Uterus (tissue), 4 donors: ENCODE results near the gene AP1S3. TPM values are rescaled to one million over a fixed set of nuclear protein-coding genes. Genes with fewer than 3 reads are reported as not detected.

Source experiments
- DNase-seq, 2 donors: peaks; one replicate each; pipeline ENCODE4 v3.0.0-alpha.2; 2019 to 2020
- H3K27ac ChIP-seq, 2 donors: fragments of 200-600 bp; sonication (generic); 1 replicate in 1 of 2; 2 replicates in 1 of 2; pipeline ENCODE4 v1.5.1; 2016 to 2018
- H3K27me3 ChIP-seq, 2 donors: fragments of 200-600 bp; sonication (generic); one replicate each; pipeline ENCODE4 v1.5.1; 2018 to 2019; ENCODE audit warnings: control low read depth in 1 of 2
- H3K36me3 ChIP-seq, 2 donors: fragments of 200-600 bp; sonication (generic); one replicate each; pipeline ENCODE4 v1.5.1; 2019; ENCODE audit warnings: control low read depth in 1 of 2
- H3K4me1 ChIP-seq, 2 donors: fragments of 200-600 bp; sonication (generic); one replicate each; pipeline ENCODE4 v1.5.1; 2018 to 2019; ENCODE audit warnings: control low read depth in 1 of 2
- H3K4me3 ChIP-seq, 2 donors: fragments of 200-600 bp; sonication (generic); 1 replicate in 1 of 2; 2 replicates in 1 of 2; pipeline ENCODE4 v1.5.1; 2018 to 2019; ENCODE audit warnings: mild to moderate bottlenecking in 1 of 2
- H3K9me3 ChIP-seq, 2 donors: fragments of 200-600 bp; sonication (generic); one replicate each; pipeline ENCODE4 v1.5.1; 2019; ENCODE audit warnings: control low read depth in 1 of 2
- POLR2A ChIP-seq, 2 donors: fragments of 450-650 bp; IDR thresholded peaks; one replicate each; pipeline ENCODE4 v1.6.1; 2016; ENCODE audit warnings: antibody characterized with exemption in 2 of 2, mild to moderate bottlenecking in 1 of 2, moderate library complexity in 1 of 2
- intact Hi-C: fragments of 100-400 bp; cut with DNase I; formaldehyde crosslinking; loops from one replicate; pipeline ENCODE4 v1.15.1; 2023; ENCODE audit warnings: low total_unique reads
- total RNA-seq, 4 donors: library from RNA; depleted of rRNA in 3 of 4; stranded (reverse); fragments of >200 nt in 3 of 4; gene quantifications; one replicate each; pipeline versions ENCODE4 v1.1.0 to v1.2.4, GENCODE V29; 2014 to 2023
- TF ChIP-seq, protein P1 (sequence below), 4 experiments: fragments of 200-600 bp in 2 of 4; fragments of 450-650 bp in 2 of 4; sonication (generic) in 2 of 4; IDR thresholded peaks; one replicate each; pipeline ENCODE4 v1.5.1; 2016 to 2019; ENCODE audit warnings: antibody characterized with exemption in 4 of 4, mild to moderate bottlenecking in 2 of 4, moderate library complexity in 1 of 4
- donor health status: DM: yes; HTN: yes; CAD: no.

The AP1S3 gene
- total RNA-seq, 4 donors from 2014 or later, result 2.0 to 5.6 TPM; not detected in 2

DNA sequence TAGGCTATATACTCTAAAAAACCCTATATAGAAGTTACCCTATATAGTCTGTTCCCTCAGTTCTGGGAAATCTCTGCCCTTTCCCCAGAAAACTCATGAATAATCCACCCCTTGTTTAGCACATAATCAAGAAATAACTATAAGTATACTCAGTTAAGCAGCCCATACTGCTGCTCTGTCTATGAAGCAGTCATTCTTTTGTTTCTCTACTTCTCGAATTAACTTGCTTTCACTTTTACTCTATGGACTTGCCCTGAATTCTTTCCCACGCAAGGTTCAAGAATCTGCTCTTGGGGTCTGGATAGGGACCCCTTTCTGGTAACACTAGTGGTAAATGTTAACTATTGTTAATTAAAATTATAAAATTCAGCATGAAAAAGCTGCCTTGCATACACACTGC lies 17.4 kb upstream of the AP1S3 start:
- Histone ChIP-seq H3K4me3 (no peak overlapping the region), H3K9me3 (no peaks in the 10 kb centered on the region), H3K27me3 (no peaks in the 10 kb centered on the region), H3K36me3 (no peaks in the 10 kb centered on the region), H3K4me1 (no peaks in the 10 kb centered on the region), H3K27ac (no peak overlapping the region)
- TF ChIP-seq, protein P1, sequence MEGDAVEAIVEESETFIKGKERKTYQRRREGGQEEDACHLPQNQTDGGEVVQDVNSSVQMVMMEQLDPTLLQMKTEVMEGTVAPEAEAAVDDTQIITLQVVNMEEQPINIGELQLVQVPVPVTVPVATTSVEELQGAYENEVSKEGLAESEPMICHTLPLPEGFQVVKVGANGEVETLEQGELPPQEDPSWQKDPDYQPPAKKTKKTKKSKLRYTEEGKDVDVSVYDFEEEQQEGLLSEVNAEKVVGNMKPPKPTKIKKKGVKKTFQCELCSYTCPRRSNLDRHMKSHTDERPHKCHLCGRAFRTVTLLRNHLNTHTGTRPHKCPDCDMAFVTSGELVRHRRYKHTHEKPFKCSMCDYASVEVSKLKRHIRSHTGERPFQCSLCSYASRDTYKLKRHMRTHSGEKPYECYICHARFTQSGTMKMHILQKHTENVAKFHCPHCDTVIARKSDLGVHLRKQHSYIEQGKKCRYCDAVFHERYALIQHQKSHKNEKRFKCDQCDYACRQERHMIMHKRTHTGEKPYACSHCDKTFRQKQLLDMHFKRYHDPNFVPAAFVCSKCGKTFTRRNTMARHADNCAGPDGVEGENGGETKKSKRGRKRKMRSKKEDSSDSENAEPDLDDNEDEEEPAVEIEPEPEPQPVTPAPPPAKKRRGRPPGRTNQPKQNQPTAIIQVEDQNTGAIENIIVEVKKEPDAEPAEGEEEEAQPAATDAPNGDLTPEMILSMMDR (IDR thresholded peaks at IDR 0.05), result no peak
- TF ChIP-seq POLR2A (IDR thresholded peaks at IDR 0.05), result no peak
- DNase-seq, result no peak
- intact Hi-C loops, result no loop called here

DNA sequence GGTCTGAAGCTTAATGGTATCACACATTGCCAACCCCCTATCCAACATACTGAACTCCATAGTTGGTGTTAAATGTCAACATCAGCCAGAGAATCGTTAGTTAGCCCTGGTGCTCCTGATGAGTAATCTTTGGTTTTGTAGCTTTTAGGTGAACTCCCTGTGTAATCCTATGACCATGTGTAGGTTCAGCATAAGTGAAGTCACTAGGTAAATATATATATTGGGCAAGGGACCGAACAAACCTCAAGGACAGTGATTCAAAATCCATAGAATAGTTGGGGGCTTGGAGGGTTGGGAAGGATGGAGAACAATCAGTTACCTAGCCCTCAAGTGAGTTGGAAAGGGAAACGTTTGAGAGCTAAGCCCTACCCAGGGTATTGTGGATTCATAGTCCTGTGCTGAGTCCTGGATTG lies 16.0 kb upstream of the AP1S3 start:
- no peak for TF ChIP-seq POLR2A (IDR thresholded peaks at IDR 0.05)
- TF ChIP-seq, protein P1 (IDR thresholded peaks at IDR 0.05), result no peak
- Histone ChIP-seq H3K36me3 (no peaks in the 10 kb centered on the region), H3K4me1 (no peaks in the 10 kb centered on the region), H3K9me3 (no peaks in the 10 kb centered on the region), H3K27ac (no peak overlapping the region), H3K4me3 (no peak overlapping the region), H3K27me3 (no peaks in the 10 kb centered on the region)
- intact Hi-C loops, result no loop called here
- no peak for DNase-seq

GRCh38 chr2:223852281-223852795 lies 15.0 kb upstream of the AP1S3 start:
- H3K4me1 ChIP-seq, result no peaks in the 10 kb centered on the region
- TF ChIP-seq, protein P1 (IDR thresholded peaks at IDR 0.05), result no peak
- no peak for TF ChIP-seq POLR2A (IDR thresholded peaks at IDR 0.05)
- H3K4me3 ChIP-seq, result no peak overlapping the region
- H3K36me3 ChIP-seq, result no peaks in the 10 kb centered on the region
- H3K9me3 ChIP-seq, result no peaks in the 10 kb centered on the region
- intact Hi-C loops, result no loop called here
- no peaks in the 10 kb centered on the region for H3K27me3 ChIP-seq
- H3K27ac ChIP-seq, result no peak overlapping the region
- DNase-seq, result no peak

DNA sequence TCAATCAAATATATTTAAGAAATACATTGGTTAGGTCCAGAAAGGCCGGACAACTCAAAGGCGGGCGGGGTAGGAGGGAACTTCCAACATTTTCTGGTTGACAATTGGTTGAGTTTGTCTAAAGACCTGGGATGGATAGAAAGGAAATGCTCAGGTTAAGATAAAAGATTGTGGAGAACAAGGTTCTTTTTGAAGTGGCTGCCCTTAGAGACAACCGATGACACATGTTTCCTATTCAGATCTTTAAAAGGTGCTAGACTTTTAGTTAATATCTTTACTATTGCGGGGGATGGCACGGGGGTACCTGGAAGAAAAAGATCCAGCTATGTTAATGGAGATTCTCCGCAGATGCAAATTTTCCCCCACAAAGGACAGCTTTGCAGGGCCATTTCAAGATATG lies 10.0 kb upstream of the AP1S3 start:
- Histone ChIP-seq H3K27me3 (no peaks in the 10 kb centered on the region), H3K27ac (no peak overlapping the region), H3K4me3 (no peak overlapping the region), H3K36me3 (no peaks in the 10 kb centered on the region), H3K4me1 (no peaks in the 10 kb centered on the region), H3K9me3 (no peaks in the 10 kb centered on the region)
- no peak for TF ChIP-seq POLR2A (IDR thresholded peaks at IDR 0.05)
- TF ChIP-seq, protein P1 (IDR thresholded peaks at IDR 0.05), result no peak
- no peak for DNase-seq
- intact Hi-C loops, result no loop called here

DNA sequence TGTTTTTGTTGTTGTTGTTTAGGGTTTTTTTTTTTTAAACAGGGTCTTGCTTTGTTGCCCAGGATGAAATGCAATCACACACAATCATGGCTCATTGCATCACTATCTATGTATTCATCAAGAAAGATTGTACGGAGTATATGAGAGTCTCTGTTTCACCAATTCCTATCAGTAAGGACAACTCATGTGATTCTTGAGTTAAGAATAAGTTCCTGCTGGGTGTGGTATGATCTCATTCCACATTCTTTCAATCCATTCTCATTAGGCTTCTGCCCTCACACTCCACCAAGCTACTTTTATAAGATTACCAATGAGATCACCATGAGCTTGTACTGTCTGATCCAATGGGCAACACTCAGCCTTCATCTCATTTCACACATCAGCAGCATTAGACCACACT lies 9.1 kb upstream of the AP1S3 start:
- Histone ChIP-seq H3K36me3 (no peaks in the 10 kb centered on the region), H3K4me1 (no peaks in the 10 kb centered on the region), H3K27me3 (no peaks in the 10 kb centered on the region), H3K27ac (no peak overlapping the region), H3K9me3 (no peaks in the 10 kb centered on the region), H3K4me3 (no peak overlapping the region)
- no peak for DNase-seq
- intact Hi-C loops, result no loop called here
- TF ChIP-seq, protein P1 (IDR thresholded peaks at IDR 0.05), result no peak
- TF ChIP-seq POLR2A (IDR thresholded peaks at IDR 0.05), result no peak
